GM23338 (cell line): Measurements from ENCODE around the gene GRIA3. TPM values are rescaled to one million over a fixed set of nuclear protein-coding genes. Genes with fewer than 3 reads are reported as not detected.

ENCODE experiments used
- ATAC-seq: fragments of 200-7000 bp; cut with Tn5 transposase; 3 replicates; pipeline ENCODE4 v1.9.1; 2020
- DNase-seq: peaks from one replicate; pipeline ENCODE4 v3.0.0-alpha.2; 2015; ENCODE audit warnings: low spot score
- H2AFZ ChIP-seq: fragments of 200-600 bp; sonication (generic); 2 replicates; pipeline ENCODE4 v1.8.0; 2016; ENCODE audit warnings: antibody characterized with exemption, mild to moderate bottlenecking, moderate library complexity
- H3F3A ChIP-seq: fragments of 200-600 bp; sonication (generic); replicated peaks from 2 replicates; pipeline ENCODE4 v1.8.0; 2017; ENCODE audit warnings: antibody characterized with exemption, mixed run types, low read depth
- H3K27ac ChIP-seq: fragments of 200-600 bp; sonication (generic); 2 replicates; pipeline ENCODE4 v1.6.1; 2016; ENCODE audit warnings: low read depth
- H3K27me3 ChIP-seq: fragments of 200-600 bp; sonication (generic); 2 replicates; pipeline ENCODE4 v1.8.0; 2016; ENCODE audit warnings: mild to moderate bottlenecking, mixed run types, moderate library complexity; ENCODE audit not compliant: insufficient read depth
- H3K36me3 ChIP-seq: fragments of 200-600 bp; sonication (generic); 2 replicates; pipeline ENCODE4 v1.8.0; 2016; ENCODE audit warnings: mild to moderate bottlenecking; ENCODE audit not compliant: insufficient read depth
- H3K4me1 ChIP-seq: fragments of 200-600 bp; sonication (generic); 2 replicates; pipeline ENCODE4 v1.8.0; 2016; ENCODE audit warnings: mild to moderate bottlenecking, moderate library complexity; ENCODE audit not compliant: insufficient read depth
- H3K4me2 ChIP-seq: fragments of 200-600 bp; sonication (generic); 2 replicates; pipeline ENCODE4 v1.7.1; 2017; ENCODE audit warnings: mixed run types
- H3K4me3 ChIP-seq: fragments of 200-600 bp; sonication (generic); 2 replicates; pipeline ENCODE4 v1.6.1; 2016; ENCODE audit warnings: mixed run types
- H3K79me2 ChIP-seq: fragments of 200-600 bp; sonication (generic); replicated peaks from 2 replicates; pipeline ENCODE4 v1.8.0; 2017; ENCODE audit warnings: mild to moderate bottlenecking; ENCODE audit not compliant: insufficient read depth
- H3K9me2 ChIP-seq: fragments of 200-600 bp; sonication (generic); 2 replicates; pipeline ENCODE4 v1.8.0; 2017; ENCODE audit not compliant: insufficient read depth
- H4K20me1 ChIP-seq: fragments of 200-600 bp; sonication (generic); replicated peaks from 2 replicates; pipeline ENCODE4 v1.8.0; 2017; ENCODE audit warnings: mild to moderate bottlenecking; ENCODE audit not compliant: insufficient read depth
- H3K27ac Mint-ChIP-seq: 2 replicates; pipeline ENCODE4 v1.8.0; 2020; ENCODE audit warnings: inconsistent platforms, mild to moderate bottlenecking, moderate library complexity, mixed read lengths
- H3K27me3 Mint-ChIP-seq: 3 replicates; pipeline ENCODE4 v1.8.0; 2022; ENCODE audit warnings: low read depth, mild to moderate bottlenecking, moderate library complexity, mixed read lengths, inconsistent platforms; ENCODE audit not compliant: insufficient read depth, poor library complexity
- H3K36me3 Mint-ChIP-seq: 3 replicates; pipeline ENCODE4 v1.8.0; 2021; ENCODE audit warnings: low read depth, mild to moderate bottlenecking, inconsistent platforms, moderate library complexity, mixed read lengths
- H3K4me1 Mint-ChIP-seq: 3 replicates; pipeline ENCODE4 v1.8.0; 2020; ENCODE audit warnings: mild to moderate bottlenecking, inconsistent platforms, mixed read lengths
- H3K4me3 Mint-ChIP-seq: 3 replicates; pipeline ENCODE4 v1.8.0; 2021; ENCODE audit warnings: moderate library complexity, mild to moderate bottlenecking, inconsistent platforms, mixed read lengths
- H3K9me3 Mint-ChIP-seq: 3 replicates; pipeline ENCODE4 v1.8.0; 2020; ENCODE audit warnings: moderate library complexity, mild to moderate bottlenecking, inconsistent platforms, mixed read lengths
- JUNB ChIP-seq: IDR thresholded peaks from one replicate; pipeline ENCODE4 v1.6.1; 2016; ENCODE audit warnings: antibody characterized with exemption; ENCODE audit not compliant: unreplicated experiment
- POLR2AphosphoS5 ChIP-seq: IDR thresholded peaks from 2 replicates; pipeline ENCODE4 v1.6.1; 2016; ENCODE audit warnings: antibody characterized with exemption, low read depth
- polyA plus RNA-seq: library from polyadenylated mRNA; unstranded; fragments of >200 nt; fragmentation: Nextera tagmentation; extraction: Ambion mirVana; gene quantifications from 2 replicates; pipeline ENCODE4 v1.2.1, GENCODE V29; 2016
- total RNA-seq: library from RNA; depleted of rRNA; stranded (reverse); fragments of >200 nt; shearing (Covaris generic); gene quantifications from 2 replicates; pipeline ENCODE4 v1.2.3, GENCODE V29; 2014
- TF ChIP-seq, protein P1 (sequence below): fragments of 250-450 bp; sonication (Bioruptor Pico); IDR thresholded peaks from 2 replicates; pipeline ENCODE4 v1.5.0; 2020; ENCODE audit warnings: mild to moderate bottlenecking, moderate library complexity
- TF ChIP-seq, protein P2 (sequence below): IDR thresholded peaks from 2 replicates; pipeline ENCODE4 v1.6.1; 2016; ENCODE audit warnings: antibody characterized with exemption

GRIA3 gene
- total and polyA plus RNA-seq, 2 experiments from 2014 or later: 2.7 to 5.6 TPM

GRCh38 chrX:123489011-123489410 is 304.9 kb downstream of the GRIA3 start (continued):
- TF ChIP-seq, protein P1, sequence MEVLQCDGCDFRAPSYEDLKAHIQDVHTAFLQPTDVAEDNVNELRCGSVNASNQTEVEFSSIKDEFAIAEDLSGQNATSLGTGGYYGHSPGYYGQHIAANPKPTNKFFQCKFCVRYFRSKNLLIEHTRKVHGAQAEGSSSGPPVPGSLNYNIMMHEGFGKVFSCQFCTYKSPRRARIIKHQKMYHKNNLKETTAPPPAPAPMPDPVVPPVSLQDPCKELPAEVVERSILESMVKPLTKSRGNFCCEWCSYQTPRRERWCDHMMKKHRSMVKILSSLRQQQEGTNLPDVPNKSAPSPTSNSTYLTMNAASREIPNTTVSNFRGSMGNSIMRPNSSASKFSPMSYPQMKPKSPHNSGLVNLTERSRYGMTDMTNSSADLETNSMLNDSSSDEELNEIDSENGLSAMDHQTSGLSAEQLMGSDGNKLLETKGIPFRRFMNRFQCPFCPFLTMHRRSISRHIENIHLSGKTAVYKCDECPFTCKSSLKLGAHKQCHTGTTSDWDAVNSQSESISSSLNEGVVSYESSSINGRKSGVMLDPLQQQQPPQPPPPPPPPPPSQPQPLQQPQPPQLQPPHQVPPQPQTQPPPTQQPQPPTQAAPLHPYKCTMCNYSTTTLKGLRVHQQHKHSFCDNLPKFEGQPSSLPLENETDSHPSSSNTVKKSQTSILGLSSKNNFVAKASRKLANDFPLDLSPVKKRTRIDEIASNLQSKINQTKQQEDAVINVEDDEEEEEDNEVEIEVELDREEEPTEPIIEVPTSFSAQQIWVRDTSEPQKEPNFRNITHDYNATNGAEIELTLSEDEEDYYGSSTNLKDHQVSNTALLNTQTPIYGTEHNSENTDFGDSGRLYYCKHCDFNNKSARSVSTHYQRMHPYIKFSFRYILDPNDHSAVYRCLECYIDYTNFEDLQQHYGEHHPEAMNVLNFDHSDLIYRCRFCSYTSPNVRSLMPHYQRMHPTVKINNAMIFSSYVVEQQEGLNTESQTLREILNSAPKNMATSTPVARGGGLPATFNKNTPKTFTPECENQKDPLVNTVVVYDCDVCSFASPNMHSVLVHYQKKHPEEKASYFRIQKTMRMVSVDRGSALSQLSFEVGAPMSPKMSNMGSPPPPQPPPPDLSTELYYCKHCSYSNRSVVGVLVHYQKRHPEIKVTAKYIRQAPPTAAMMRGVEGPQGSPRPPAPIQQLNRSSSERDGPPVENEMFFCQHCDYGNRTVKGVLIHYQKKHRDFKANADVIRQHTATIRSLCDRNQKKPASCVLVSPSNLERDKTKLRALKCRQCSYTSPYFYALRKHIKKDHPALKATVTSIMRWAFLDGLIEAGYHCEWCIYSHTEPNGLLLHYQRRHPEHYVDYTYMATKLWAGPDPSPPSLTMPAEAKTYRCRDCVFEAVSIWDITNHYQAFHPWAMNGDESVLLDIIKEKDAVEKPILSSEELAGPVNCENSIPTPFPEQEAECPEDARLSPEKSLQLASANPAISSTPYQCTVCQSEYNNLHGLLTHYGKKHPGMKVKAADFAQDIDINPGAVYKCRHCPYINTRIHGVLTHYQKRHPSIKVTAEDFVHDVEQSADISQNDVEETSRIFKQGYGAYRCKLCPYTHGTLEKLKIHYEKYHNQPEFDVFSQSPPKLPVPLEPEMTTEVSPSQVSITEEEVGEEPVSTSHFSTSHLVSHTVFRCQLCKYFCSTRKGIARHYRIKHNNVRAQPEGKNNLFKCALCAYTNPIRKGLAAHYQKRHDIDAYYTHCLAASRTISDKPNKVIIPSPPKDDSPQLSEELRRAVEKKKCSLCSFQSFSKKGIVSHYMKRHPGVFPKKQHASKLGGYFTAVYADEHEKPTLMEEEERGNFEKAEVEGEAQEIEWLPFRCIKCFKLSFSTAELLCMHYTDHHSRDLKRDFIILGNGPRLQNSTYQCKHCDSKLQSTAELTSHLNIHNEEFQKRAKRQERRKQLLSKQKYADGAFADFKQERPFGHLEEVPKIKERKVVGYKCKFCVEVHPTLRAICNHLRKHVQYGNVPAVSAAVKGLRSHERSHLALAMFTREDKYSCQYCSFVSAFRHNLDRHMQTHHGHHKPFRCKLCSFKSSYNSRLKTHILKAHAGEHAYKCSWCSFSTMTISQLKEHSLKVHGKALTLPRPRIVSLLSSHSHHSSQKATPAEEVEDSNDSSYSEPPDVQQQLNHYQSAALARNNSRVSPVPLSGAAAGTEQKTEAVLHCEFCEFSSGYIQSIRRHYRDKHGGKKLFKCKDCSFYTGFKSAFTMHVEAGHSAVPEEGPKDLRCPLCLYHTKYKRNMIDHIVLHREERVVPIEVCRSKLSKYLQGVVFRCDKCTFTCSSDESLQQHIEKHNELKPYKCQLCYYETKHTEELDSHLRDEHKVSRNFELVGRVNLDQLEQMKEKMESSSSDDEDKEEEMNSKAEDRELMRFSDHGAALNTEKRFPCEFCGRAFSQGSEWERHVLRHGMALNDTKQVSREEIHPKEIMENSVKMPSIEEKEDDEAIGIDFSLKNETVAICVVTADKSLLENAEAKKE: no peak
- no peak for TF ChIP-seq JUNB
- TF ChIP-seq, protein P2, sequence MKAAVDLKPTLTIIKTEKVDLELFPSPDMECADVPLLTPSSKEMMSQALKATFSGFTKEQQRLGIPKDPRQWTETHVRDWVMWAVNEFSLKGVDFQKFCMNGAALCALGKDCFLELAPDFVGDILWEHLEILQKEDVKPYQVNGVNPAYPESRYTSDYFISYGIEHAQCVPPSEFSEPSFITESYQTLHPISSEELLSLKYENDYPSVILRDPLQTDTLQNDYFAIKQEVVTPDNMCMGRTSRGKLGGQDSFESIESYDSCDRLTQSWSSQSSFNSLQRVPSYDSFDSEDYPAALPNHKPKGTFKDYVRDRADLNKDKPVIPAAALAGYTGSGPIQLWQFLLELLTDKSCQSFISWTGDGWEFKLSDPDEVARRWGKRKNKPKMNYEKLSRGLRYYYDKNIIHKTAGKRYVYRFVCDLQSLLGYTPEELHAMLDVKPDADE: no peak

DNA sequence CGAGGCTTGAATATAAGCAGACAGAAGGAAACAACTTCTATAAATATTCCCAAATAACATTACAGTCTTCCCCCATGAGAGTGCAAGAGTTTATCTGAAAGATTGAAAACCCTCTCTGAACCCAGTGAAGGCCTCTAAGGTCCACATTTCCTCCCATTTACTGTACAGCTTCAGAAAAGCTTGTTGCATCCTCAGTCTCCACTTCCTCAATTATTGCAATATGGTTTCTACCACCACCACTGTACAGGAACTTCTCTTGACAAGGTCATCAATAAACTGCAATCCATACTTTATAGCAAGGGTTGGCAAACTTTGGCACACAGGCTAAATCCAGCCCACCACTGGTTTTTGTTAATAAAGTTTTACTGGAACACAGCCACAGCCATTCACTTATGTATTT is 309.8 kb downstream of the GRIA3 start:
- Histone ChIP-seq H3K27me3 (no peaks in the 10 kb centered on the region), H3K4me1 (no peaks in the 10 kb centered on the region), H3F3A (no peaks in the 10 kb centered on the region), H4K20me1 (no peaks in the 10 kb centered on the region), H3K4me2 (no peak overlapping the region), H3K27ac (no peak overlapping the region), H2AFZ (no peak overlapping the region), H3K79me2 (no peaks in the 10 kb centered on the region), H3K36me3 (no peaks in the 10 kb centered on the region), H3K4me3 (no peak overlapping the region), H3K9me2 (no peaks in the 10 kb centered on the region)
- H3K27me3 Mint-ChIP-seq: peaks cover 4% of the 10 kb centered on the region
- ATAC-seq (no peak), DNase-seq (no peak)
- TF ChIP-seq JUNB: no peak
- TF ChIP-seq POLR2AphosphoS5: no peak
- no peak overlapping the region for H3K4me3 Mint-ChIP-seq
- no peaks in the 10 kb centered on the region; the same call in 2 of the 3 replicates for H3K9me3 Mint-ChIP-seq
- peaks cover 13% of the 10 kb centered on the region; the same call in 2 of the 3 replicates for H3K4me1 Mint-ChIP-seq
- H3K36me3 Mint-ChIP-seq: no peaks in the 10 kb centered on the region
- H3K27ac Mint-ChIP-seq: no peak overlapping the region
